OCI-LY7 (cell line): ENCODE measurements around the gene TM7SF2. TPM values are rescaled to one million over a fixed set of nuclear protein-coding genes. Genes with fewer than 3 reads are reported as not detected.

Source experiments
- BruUV-seq: library from RNA; stranded (reverse); fragments of 400-500 nt; replicated peaks from 2 replicates; lab custom pipeline; 2021; lab: Mats Ljungman, UMichigan
- CTCF ChIA-PET: fragments of 300-600 bp; sonication (Branson Sonifier 250); formaldehyde crosslinking; loops from one replicate; lab custom pipeline; 2022; ENCODE audit warnings: antibody characterized with exemption; ENCODE audit not compliant: unreplicated experiment; lab: Charles Lee
- POLR2A ChIA-PET: fragments of 300-600 bp; sonication (Branson Sonifier 250); formaldehyde crosslinking; loops from one replicate; lab custom pipeline; 2022; ENCODE audit warnings: antibody characterized with exemption; lab: Charles Lee
- DNase-seq: peaks from one replicate; pipeline ENCODE4 v3.0.0-alpha.2; 2015; ENCODE audit warnings: low spot score
- H2AFZ ChIP-seq: fragments of 200-600 bp; sonication (generic), shearing (Covaris generic); 2 replicates; pipeline ENCODE4 v1.6.1; 2014; ENCODE audit warnings: mild to moderate bottlenecking, antibody characterized with exemption, low read length, moderate library complexity
- H3K27ac ChIP-seq: fragments of 200-600 bp; sonication (generic); 2 replicates; pipeline ENCODE4 v1.5.1; 2014; ENCODE audit warnings: mixed run types, low read depth, mild to moderate bottlenecking, moderate library complexity, low read length, inconsistent platforms; ENCODE audit not compliant: poor library complexity, severe bottlenecking
- H3K36me3 ChIP-seq: fragments of 200-600 bp; sonication (generic); 2 replicates; pipeline ENCODE4 v1.6.1; 2014; ENCODE audit warnings: mild to moderate bottlenecking, antibody characterized with exemption, low read length, moderate library complexity, mixed read lengths; ENCODE audit not compliant: insufficient read depth
- H3K4me1 ChIP-seq: fragments of 200-600 bp; sonication (generic); 2 replicates; pipeline ENCODE4 v1.5.1; 2014; ENCODE audit warnings: mild to moderate bottlenecking, low read length; ENCODE audit not compliant: insufficient read depth, poor library complexity, severe bottlenecking
- H3K4me2 ChIP-seq: fragments of 200-600 bp; sonication (generic); 2 replicates; pipeline ENCODE4 v1.6.1; 2014; ENCODE audit warnings: mild to moderate bottlenecking, low read length
- H3K4me3 ChIP-seq: fragments of 200-600 bp; sonication (generic); 2 replicates; pipeline ENCODE4 v1.5.1; 2014; ENCODE audit warnings: mild to moderate bottlenecking, low read depth, low read length; ENCODE audit not compliant: poor library complexity, severe bottlenecking
- H3K79me2 ChIP-seq: fragments of 200-600 bp; sonication (generic); 2 replicates; pipeline ENCODE4 v1.6.1; 2016; ENCODE audit warnings: low read depth, mild to moderate bottlenecking, low read length, moderate library complexity, mixed read lengths; ENCODE audit not compliant: insufficient read depth
- H3K9me2 ChIP-seq: fragments of 200-600 bp; sonication (generic); 2 replicates; pipeline ENCODE4 v1.6.1; 2016; ENCODE audit warnings: mild to moderate bottlenecking, low read length, mixed read lengths; ENCODE audit not compliant: insufficient read depth
- H3K9me3 ChIP-seq: fragments of 200-600 bp; sonication (generic); 2 replicates; pipeline ENCODE4 v1.6.1; 2014; ENCODE audit warnings: mild to moderate bottlenecking, mixed run types, low read length, mixed read lengths
- H4K20me1 ChIP-seq: fragments of 200-600 bp; sonication (generic); 2 replicates; pipeline ENCODE4 v1.6.1; 2014; ENCODE audit warnings: mild to moderate bottlenecking, antibody characterized with exemption, low read length, moderate library complexity, mixed read lengths; ENCODE audit not compliant: insufficient read depth
- EZH2phosphoT487 ChIP-seq: fragments of 200-600 bp; sonication (generic); IDR thresholded peaks from 2 replicates; pipeline ENCODE4 v1.6.1; 2018; ENCODE audit warnings: low read depth, borderline replicate concordance, mild to moderate bottlenecking, mixed run types, antibody characterized with exemption, low read length, moderate library complexity, mixed read lengths
- intact Hi-C: fragments of 100-400 bp; cut with micrococcal nuclease; formaldehyde crosslinking; loops from one replicate; pipeline ENCODE4 v1.10.0; 2022; ENCODE audit not compliant: unreplicated experiment
- total RNA-seq, 2 experiments: library from RNA; depleted of rRNA in 1 of 2; stranded (reverse); fragments of >200 nt in 1 of 2; shearing (Covaris generic) in 1 of 2; gene quantifications; 2 replicates each; pipeline ENCODE4 v1.2.3, GENCODE V29; 2014 to 2022
- TF ChIP-seq, protein P1 (sequence below): fragments of 200-600 bp; sonication (generic); conservative IDR thresholded peaks from 2 replicates; pipeline ENCODE4 v1.5.1; 2014; ENCODE audit warnings: mild to moderate bottlenecking, antibody characterized with exemption, low read length, moderate library complexity, mixed read lengths

Gene TM7SF2
- total RNA-seq, 2 experiments from 2014 or later, result 25.8 to 54.1 TPM

DNA sequence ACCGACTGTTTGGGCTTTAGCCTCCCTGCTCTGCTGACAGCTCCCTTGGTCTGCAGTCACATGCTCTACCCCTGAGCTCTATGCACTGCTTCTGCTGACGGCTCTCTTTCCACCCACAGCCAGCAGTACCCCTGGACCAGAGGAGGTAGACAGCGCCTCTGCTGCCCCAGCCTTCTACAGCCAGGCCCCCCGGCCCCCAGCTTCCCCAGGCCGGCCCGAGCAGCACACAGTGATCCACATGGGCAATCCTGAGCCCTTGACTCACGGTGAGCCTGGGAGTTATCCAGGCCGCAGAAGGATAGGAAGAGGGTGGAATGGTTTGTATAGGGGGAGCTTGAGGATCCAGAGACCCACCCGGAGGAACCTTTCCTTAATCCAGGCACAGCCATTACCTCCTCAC, 24.9 kb upstream of the TM7SF2 start:
- Histone ChIP-seq H3K9me2 (no peaks in the 10 kb centered on the region), H3K36me3 (peaks cover 38% of the 10 kb centered on the region), H3K9me3 (no peaks in the 10 kb centered on the region), H3K4me1 (peaks cover 28% of the 10 kb centered on the region), H2AFZ (no peak overlapping the region), H4K20me1 (peaks cover 8% of the 10 kb centered on the region; the same call in 1 of the 2 replicates), H3K4me3 (no peak overlapping the region), H3K27ac (no peak overlapping the region), H3K79me2 (peaks cover 32% of the 10 kb centered on the region), H3K4me2 (no peak overlapping the region)
- intact Hi-C loops, result loop anchor here (10.0 kb wide), 2 partner anchors 172 to 242 kb away; partner anchors contain the start of genes ATG2A and CDC42BPG
- no peak for TF ChIP-seq EZH2phosphoT487
- TF ChIP-seq, protein P1, sequence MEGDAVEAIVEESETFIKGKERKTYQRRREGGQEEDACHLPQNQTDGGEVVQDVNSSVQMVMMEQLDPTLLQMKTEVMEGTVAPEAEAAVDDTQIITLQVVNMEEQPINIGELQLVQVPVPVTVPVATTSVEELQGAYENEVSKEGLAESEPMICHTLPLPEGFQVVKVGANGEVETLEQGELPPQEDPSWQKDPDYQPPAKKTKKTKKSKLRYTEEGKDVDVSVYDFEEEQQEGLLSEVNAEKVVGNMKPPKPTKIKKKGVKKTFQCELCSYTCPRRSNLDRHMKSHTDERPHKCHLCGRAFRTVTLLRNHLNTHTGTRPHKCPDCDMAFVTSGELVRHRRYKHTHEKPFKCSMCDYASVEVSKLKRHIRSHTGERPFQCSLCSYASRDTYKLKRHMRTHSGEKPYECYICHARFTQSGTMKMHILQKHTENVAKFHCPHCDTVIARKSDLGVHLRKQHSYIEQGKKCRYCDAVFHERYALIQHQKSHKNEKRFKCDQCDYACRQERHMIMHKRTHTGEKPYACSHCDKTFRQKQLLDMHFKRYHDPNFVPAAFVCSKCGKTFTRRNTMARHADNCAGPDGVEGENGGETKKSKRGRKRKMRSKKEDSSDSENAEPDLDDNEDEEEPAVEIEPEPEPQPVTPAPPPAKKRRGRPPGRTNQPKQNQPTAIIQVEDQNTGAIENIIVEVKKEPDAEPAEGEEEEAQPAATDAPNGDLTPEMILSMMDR, result no peak
- ChIA-PET POLR2A (no interaction called here), CTCF (interaction anchor here (0.6 kb wide), 1 partner anchor 88 kb away, joined by 6 read pairs; no protein-coding TSS in a partner anchor)
- no TSS peak for BruUV-seq
- no peak for DNase-seq

DNA sequence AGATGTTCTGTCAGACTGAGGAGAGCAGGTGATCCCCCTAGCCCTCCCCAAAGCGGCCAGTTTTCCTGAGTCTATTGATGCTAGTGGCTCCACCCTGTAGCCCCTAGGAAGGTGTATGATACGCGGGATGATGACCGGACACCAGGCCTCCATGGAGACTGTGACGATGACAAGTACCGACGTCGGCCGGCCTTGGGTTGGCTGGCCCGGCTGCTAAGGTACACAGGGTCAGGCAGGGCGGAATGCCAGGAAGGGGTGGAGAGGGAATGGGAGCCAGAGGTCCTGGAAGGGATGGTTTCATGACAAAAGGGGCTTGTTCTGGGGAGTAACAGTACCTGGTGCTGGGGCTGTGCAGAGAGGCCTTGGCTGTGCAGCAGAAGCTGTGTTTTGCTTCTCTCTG, 24.5 kb upstream of the TM7SF2 start:
- Histone ChIP-seq H3K4me2 (no peak overlapping the region), H4K20me1 (peaks cover 8% of the 10 kb centered on the region; the same call in 1 of the 2 replicates), H3K4me3 (no peak overlapping the region), H3K79me2 (peaks cover 28% of the 10 kb centered on the region), H3K9me2 (no peaks in the 10 kb centered on the region), H3K27ac (no peak overlapping the region), H2AFZ (no peak overlapping the region), H3K4me1 (peaks cover 27% of the 10 kb centered on the region), H3K36me3 (peaks cover 34% of the 10 kb centered on the region), H3K9me3 (no peaks in the 10 kb centered on the region)
- POLR2A ChIA-PET, result no interaction called here
- no TSS peak for BruUV-seq
- no peak for TF ChIP-seq EZH2phosphoT487
- TF ChIP-seq, protein P1, result no peak
- CTCF ChIA-PET, result no interaction called here
- intact Hi-C loops, result loop anchor here (10.0 kb wide), 2 partner anchors 172 to 242 kb away; partner anchors contain the start of genes ATG2A and CDC42BPG
- DNase-seq, result no peak

DNA sequence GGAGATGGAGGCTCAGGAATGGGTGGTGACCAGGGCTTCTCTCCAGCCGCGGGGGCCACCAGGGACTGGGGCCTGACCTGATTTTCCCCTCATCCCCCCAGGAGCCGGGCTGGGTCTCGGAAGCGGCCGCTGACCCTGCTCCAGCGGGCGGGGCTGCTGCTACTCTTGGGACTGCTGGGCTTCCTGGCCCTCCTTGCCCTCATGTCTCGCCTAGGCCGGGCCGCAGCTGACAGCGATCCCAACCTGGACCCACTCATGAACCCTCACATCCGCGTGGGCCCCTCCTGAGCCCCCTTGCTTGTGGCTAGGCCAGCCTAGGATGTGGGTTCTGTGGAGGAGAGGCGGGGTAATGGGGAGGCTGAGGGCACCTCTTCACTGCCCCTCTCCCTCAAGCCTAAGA, 23.8 kb upstream of the TM7SF2 start:
- Histone ChIP-seq H3K9me2 (no peaks in the 10 kb centered on the region), H3K27ac (no peak overlapping the region), H3K9me3 (no peaks in the 10 kb centered on the region), H3K4me3 (no peak overlapping the region), H3K79me2 (peaks cover 22% of the 10 kb centered on the region), H3K4me2 (no peak overlapping the region), H3K4me1 (peaks cover 24% of the 10 kb centered on the region), H3K36me3 (peaks cover 28% of the 10 kb centered on the region), H4K20me1 (peaks cover 5% of the 10 kb centered on the region; the same call in 1 of the 2 replicates), H2AFZ (no peak overlapping the region)
- intact Hi-C loops, result loop anchor here (10.0 kb wide), 2 partner anchors 173 to 243 kb away; partner anchors contain the start of genes ATG2A and CDC42BPG
- ChIA-PET CTCF (no interaction called here), POLR2A (no interaction called here)
- BruUV-seq, result no TSS peak
- DNase-seq, result no peak
- no peak for TF ChIP-seq EZH2phosphoT487
- TF ChIP-seq, protein P1, result no peak
